Measurements from ENCODE around the gene FBLIM1. TPM values are rescaled to one million over a fixed set of nuclear protein-coding genes. Genes with fewer than 3 reads are reported as not detected.

Gene FBLIM1
- total RNA-seq, 2 donors from 2014 or later = 42.5 to 46.2 TPM

DNA sequence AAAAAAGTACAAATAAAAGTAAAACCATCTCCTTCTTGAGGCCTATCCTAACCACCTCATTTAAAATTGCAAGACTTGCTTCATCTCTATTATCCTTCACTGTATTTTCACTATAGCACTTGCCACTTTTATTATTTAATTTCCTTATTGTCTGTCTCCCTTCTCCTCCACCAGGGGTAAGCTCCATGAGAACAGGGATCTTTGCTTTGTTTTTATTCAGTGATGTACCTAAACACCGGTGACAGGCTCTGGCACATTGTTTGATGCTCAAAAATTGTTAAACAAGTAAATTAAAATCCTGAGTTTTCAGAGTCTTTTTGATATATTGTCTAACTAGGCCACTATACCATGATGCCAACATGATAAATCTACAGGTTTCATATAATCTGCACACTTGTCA, 71.7 kb downstream of the FBLIM1 start:
- intact Hi-C loops (cut with DNase I) = no loop called here
- Histone ChIP-seq H3K9me3 (no peaks in the 10 kb centered on the region), H3K4me3 (no peak overlapping the region), H3K27ac (no peak overlapping the region), H3K27me3 (no peaks in the 10 kb centered on the region), H3K4me1 (peaks cover 6% of the 10 kb centered on the region), H3K36me3 (replicated peaks in 1 of 2; ENCODE audit: insufficient read depth in 1 of 2, low read depth in 2 of 2) (no peaks in the 10 kb centered on the region)
- DNase-seq (no peak), ATAC-seq (no peak)
- no peak for TF ChIP-seq POLR2A (IDR thresholded peaks at IDR 0.05)
- TF ChIP-seq, protein P1, sequence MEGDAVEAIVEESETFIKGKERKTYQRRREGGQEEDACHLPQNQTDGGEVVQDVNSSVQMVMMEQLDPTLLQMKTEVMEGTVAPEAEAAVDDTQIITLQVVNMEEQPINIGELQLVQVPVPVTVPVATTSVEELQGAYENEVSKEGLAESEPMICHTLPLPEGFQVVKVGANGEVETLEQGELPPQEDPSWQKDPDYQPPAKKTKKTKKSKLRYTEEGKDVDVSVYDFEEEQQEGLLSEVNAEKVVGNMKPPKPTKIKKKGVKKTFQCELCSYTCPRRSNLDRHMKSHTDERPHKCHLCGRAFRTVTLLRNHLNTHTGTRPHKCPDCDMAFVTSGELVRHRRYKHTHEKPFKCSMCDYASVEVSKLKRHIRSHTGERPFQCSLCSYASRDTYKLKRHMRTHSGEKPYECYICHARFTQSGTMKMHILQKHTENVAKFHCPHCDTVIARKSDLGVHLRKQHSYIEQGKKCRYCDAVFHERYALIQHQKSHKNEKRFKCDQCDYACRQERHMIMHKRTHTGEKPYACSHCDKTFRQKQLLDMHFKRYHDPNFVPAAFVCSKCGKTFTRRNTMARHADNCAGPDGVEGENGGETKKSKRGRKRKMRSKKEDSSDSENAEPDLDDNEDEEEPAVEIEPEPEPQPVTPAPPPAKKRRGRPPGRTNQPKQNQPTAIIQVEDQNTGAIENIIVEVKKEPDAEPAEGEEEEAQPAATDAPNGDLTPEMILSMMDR (IDR thresholded peaks at IDR 0.05) = no peak
- 74 to 87% methylated on average over 1 of the region's 1 CpG for WGBS, 2 donors

DNA sequence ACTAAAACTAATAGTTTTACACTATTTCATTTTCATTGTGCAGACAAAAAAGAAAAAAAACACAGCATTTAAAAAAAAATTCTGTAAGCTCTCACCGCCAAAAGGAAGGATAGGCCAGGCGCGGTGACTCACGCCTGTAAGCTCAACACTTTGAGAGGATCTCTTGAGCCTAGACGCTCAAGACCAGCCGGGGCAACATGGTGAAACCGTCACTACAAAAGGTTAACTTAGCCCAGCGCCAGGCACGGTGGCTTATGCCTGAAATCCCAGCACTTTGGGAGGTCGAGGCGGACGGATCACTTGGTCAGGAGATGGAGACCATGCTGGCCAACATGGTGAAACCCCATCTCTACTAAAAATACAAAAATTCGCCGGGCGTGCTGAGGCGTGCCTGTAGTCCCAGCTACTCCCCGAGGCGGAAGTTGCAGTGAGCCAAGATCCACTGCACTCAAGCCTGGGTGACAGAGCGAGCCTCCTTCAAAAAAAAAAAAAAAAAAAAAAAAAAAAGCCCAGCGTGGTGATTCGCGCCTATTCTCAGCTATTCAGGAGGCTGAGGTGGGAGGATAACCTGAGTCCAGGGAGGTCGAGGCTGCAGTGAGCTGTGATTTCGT, 74.6 kb downstream of the FBLIM1 start:
- DNase-seq (peak; percentile 21 to 42 (median 34)), ATAC-seq (no peak)
- peak overlapping the region in 2 of 4 donors; percentile 31 to 100 for H3K27ac ChIP-seq
- 74 to 77% methylated on average over 17 to 23 of the region's 24 CpGs for WGBS, 2 donors
- no peaks in the 10 kb centered on the region for H3K27me3 ChIP-seq
- no peaks in the 10 kb centered on the region for H3K9me3 ChIP-seq
- H3K4me1 ChIP-seq = peaks cover 16% of the 10 kb centered on the region
- intact Hi-C loops (cut with DNase I) = no loop called here
- no peak overlapping the region for H3K4me3 ChIP-seq
- TF ChIP-seq POLR2A (IDR thresholded peaks at IDR 0.05) = no peak
- TF ChIP-seq, protein P1 (IDR thresholded peaks at IDR 0.05) = no peak
- H3K36me3 ChIP-seq (replicated peaks in 1 of 2; ENCODE audit: insufficient read depth in 1 of 2, low read depth in 2 of 2) = no peaks in the 10 kb centered on the region

DNA sequence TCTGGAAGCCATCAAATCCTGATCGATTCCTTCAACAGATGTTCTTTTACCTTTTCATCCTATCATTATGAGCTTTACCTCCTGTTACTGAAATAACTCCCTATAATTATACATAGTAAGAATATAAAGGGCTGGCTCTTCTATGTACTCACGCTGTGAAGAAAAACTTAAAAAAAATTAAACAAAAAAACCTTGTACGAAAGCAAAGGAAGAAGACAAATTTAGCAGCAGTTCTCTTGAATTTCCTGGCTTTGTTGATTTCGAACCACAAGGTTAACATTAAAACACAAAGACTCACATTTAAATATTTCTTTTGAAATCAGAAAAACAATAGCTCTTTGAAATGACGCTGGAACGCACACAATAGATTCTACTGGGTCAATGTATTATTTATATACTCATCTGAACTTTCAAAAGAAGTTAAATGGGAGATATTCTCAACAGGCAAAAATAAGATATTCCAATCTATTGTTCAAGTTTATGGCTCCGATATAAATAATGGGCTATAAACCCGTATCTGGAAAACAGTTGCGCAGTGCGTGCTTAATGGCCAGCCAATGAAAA, 75.3 kb downstream of the FBLIM1 start:
- DNase-seq (no peak), ATAC-seq (no peak)
- Histone ChIP-seq H3K9me3 (no peaks in the 10 kb centered on the region), H3K27ac (peak overlapping the region; percentile 99 to 100 (median 100)), H3K4me3 (peak overlapping the region; percentile 26 to 43), H3K4me1 (peaks cover 16% of the 10 kb centered on the region), H3K36me3 (replicated peaks in 1 of 2; ENCODE audit: insufficient read depth in 1 of 2, low read depth in 2 of 2) (no peaks in the 10 kb centered on the region), H3K27me3 (no peaks in the 10 kb centered on the region)
- intact Hi-C loops (cut with DNase I) = no loop called here
- WGBS, 2 donors = 0 to 1% methylated on average over 10 of the region's 10 CpGs
- TF ChIP-seq, protein P1 (IDR thresholded peaks at IDR 0.05) = no peak
- TF ChIP-seq POLR2A (IDR thresholded peaks at IDR 0.05) = no peak

DNA sequence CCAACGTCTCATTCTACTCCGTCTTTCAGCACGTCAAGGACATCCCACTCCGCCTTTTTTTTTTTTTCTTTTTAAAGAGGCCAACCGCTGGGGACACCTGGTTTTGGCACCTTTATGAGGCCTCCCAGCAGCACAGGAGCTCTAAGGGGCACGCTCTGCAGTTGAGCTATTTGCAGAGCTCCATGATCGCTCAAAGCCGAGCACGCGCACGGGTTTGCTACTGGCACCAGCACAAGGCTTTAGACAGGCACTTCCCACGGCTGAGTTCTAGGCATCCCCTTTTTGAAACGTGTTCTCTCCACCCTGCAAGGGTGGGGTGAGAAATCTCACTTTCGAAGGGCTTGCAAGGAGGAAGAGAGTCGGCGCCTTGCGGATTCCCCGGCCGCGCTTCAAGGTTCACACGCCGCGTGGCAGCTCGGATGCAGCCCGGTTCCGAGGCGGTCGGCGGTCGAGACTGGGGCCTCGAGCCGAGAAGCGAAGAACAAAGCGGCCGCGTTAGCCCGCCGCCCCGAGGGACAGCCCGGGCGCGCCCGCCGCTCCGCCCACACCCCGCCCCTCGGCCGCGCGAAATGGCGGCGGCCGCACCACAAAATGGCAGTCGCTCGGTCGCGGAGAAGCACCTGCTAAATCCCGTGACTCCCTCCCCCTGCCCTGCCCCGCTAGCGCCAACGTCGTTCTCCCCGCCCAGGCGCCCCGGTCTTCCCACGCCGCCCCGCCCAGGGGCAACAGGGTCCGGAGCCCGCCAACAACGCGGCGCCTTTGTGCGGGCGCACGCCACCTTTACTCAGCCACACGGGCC, 76.0 kb downstream of the FBLIM1 start:
- Histone ChIP-seq H3K36me3 (replicated peaks in 1 of 2; ENCODE audit: insufficient read depth in 1 of 2, low read depth in 2 of 2) (no peaks in the 10 kb centered on the region), H3K9me3 (no peaks in the 10 kb centered on the region), H3K27me3 (no peaks in the 10 kb centered on the region), H3K27ac (peak overlapping the region; percentile 99 to 100 (median 100)), H3K4me3 (peak overlapping the region; percentile 26 to 43), H3K4me1 (peaks cover 16% of the 10 kb centered on the region)
- peak; percentile 86 to 93 (median 87) for DNase-seq
- TF ChIP-seq, protein P1 (IDR thresholded peaks at IDR 0.05) = peak in 2 of 7 experiments; percentile 15 to 34
- TF ChIP-seq POLR2A (IDR thresholded peaks at IDR 0.05) = peak; percentile 70 to 82 (median 82)
- intact Hi-C loops (cut with DNase I) = no loop called here
- WGBS, 2 donors = 1% methylated on average over 19 to 74 of the region's 77 CpGs
- peak; percentile 68 for ATAC-seq
